GM23248 (cell line): ENCODE measurements around the gene PPP2R1A.

ENCODE experiments used
- EZH2 ChIP-seq: fragments of 200-600 bp; sonication (generic); IDR thresholded peaks from 2 replicates; pipeline ENCODE4 v1.6.1; 2018; ENCODE audit warnings: antibody characterized with exemption, mild to moderate bottlenecking; ENCODE audit not compliant: insufficient read depth, poor library complexity, severe bottlenecking
- EZH2phosphoT487 ChIP-seq: fragments of 200-600 bp; sonication (generic); IDR thresholded peaks from 2 replicates; pipeline ENCODE4 v1.6.1; 2018; ENCODE audit warnings: antibody characterized with exemption, moderate library complexity, mild to moderate bottlenecking, low read depth; ENCODE audit not compliant: insufficient read depth

GRCh38 chr19:52212572-52213255, 22.9 kb downstream of the PPP2R1A start:
- TF ChIP-seq EZH2 (no peak), EZH2phosphoT487 (no peak)
